Astrocyte of the spinal cord (primary cell): Measurements from ENCODE around the gene FOXN4.

Source experiments
- DNase-seq: peaks from one replicate; pipeline ENCODE4 v3.0.0; 2011; ENCODE audit warnings: low read depth, low spot score
- H3K4me3 ChIP-seq: 2 replicates; pipeline ENCODE4 v1.5.1; 2011; ENCODE audit warnings: low read depth, mild to moderate bottlenecking, low read length, moderate library complexity
- in situ Hi-C: cut with HindIII; loops from 2 replicates; pipeline ENCODE4 v1.10.0; 2017; ENCODE audit warnings: low sequenced_read_pairs
- TF ChIP-seq, protein P1 (sequence below): IDR thresholded peaks from 2 replicates; pipeline ENCODE4 v1.5.1; 2012; ENCODE audit warnings: low read depth, mild to moderate bottlenecking, low read length, inconsistent platforms

The FOXN4 gene, protein sequence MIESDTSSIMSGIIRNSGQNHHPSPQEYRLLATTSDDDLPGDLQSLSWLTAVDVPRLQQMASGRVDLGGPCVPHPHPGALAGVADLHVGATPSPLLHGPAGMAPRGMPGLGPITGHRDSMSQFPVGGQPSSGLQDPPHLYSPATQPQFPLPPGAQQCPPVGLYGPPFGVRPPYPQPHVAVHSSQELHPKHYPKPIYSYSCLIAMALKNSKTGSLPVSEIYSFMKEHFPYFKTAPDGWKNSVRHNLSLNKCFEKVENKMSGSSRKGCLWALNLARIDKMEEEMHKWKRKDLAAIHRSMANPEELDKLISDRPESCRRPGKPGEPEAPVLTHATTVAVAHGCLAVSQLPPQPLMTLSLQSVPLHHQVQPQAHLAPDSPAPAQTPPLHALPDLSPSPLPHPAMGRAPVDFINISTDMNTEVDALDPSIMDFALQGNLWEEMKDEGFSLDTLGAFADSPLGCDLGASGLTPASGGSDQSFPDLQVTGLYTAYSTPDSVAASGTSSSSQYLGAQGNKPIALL

DNA sequence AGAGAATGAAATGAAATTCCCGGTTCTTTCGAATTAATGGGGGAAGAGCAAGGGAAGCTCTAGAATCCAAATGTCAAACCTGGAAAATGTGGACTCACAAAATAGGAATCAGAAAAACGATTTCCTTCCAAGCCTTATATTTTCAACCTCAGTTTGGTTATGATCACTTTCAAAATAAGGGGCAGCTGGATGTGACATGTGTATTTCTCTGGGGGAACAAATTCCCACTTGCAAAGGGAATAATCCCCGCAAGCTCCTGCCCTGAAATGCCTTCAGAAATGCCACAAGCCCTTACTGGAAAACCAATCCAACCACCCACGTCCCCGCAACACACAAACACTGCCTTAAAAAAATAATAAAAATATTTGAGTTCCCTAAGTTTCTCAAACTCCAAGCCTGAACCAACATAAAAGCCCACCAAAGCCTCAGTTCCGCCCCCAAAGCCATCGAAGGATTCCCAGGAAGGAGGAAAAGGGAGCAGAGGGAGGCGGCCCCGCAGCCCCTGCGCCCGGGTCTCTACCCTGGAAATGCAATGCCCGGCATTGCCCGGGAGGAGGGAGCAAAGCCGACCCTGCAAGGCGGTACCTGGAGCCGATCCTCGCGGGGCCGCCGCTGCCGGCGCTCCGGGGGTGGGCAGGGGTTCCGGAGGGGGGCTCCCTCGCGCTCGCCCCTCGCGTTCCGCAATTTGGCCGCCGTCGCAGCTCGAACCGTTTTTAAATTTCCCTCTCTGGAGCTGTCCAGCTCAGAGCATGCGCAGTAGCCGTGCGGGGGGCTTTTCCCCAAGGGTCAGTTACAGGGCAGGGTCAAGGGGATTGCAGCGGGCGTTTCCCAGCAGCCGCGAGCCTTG is at the start of gene FOXN4:
Gene FOXN4, minus strand, starts transcription at position 751 of the 847 bp plus-strand sequence. CDS start 963 bp downstream, outside the sequence.
- TF ChIP-seq, protein P1, sequence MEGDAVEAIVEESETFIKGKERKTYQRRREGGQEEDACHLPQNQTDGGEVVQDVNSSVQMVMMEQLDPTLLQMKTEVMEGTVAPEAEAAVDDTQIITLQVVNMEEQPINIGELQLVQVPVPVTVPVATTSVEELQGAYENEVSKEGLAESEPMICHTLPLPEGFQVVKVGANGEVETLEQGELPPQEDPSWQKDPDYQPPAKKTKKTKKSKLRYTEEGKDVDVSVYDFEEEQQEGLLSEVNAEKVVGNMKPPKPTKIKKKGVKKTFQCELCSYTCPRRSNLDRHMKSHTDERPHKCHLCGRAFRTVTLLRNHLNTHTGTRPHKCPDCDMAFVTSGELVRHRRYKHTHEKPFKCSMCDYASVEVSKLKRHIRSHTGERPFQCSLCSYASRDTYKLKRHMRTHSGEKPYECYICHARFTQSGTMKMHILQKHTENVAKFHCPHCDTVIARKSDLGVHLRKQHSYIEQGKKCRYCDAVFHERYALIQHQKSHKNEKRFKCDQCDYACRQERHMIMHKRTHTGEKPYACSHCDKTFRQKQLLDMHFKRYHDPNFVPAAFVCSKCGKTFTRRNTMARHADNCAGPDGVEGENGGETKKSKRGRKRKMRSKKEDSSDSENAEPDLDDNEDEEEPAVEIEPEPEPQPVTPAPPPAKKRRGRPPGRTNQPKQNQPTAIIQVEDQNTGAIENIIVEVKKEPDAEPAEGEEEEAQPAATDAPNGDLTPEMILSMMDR = no peak
- in situ Hi-C loops = no loop called here
- DNase-seq = no peak
- no peak within 1 kb of the TSS for H3K4me3 ChIP-seq

DNA sequence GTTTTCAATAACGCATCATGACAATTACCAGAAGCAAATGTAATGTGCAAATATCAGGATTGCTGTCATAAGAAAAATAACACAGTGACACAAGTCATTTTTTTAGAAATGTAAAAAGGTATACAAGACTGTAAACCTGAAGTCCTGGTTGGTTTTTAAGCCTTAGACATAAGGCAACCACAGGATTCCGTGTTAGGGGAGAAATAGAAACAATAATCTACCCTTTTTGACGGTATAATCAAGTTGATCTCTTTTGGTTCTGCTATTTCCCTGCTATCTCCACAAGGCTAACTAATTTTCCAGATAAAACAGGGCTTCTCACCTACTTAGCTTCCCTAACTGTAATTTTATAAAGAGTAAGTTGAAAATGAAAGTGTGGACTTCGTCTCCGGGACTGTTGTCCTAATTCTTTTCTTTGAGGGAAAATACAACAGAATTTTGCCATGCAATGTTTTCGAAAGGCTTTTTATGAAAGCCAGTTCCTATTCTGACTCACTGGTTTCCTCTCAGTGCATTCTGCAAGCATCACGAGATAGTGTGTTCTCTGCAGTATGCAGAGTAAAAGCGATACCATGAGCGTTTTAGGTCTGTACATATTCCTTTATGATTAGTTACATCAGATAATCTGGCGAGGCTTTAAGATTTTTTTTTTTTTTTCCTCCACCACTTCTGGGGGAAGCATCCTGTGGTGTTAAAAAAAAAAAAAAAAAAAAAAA is 49.2 kb upstream of the FOXN4 start:
- in situ Hi-C loops = no loop called here
- TF ChIP-seq, protein P1 = no peak
- no peak overlapping the region for H3K4me3 ChIP-seq
- DNase-seq = no peak

GRCh38 chr12:109357032-109357431 is 47.9 kb upstream of the FOXN4 start:
- no peak overlapping the region for H3K4me3 ChIP-seq
- in situ Hi-C loops = no loop called here
- TF ChIP-seq, protein P1 = no peak
- DNase-seq = no peak

DNA sequence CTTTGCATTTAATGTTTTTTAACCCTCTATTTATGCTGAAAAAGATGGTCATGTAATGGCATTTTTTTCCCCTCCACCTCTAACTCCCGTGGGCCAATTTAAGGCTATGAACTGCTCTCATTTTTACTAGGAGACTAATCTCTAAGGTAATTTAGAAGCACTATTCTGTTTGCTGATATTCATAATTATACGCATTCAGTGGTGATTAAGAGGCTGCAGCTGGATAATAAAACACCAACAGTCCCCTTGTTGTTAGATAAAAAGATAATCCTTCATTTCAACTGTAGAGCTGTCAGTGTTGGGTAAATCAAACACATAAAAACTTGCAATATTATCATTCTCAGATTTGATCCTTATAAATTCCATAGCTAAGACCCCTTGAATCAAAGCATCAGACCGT is 47.5 kb upstream of the FOXN4 start:
- DNase-seq = no peak
- TF ChIP-seq, protein P1 = no peak
- in situ Hi-C loops = no loop called here
- H3K4me3 ChIP-seq = no peak overlapping the region

GRCh38 chr12:109352184-109352583 is 43.1 kb upstream of the FOXN4 start:
- no peak overlapping the region for H3K4me3 ChIP-seq
- in situ Hi-C loops = no loop called here
- DNase-seq = no peak
- TF ChIP-seq, protein P1 = no peak

DNA sequence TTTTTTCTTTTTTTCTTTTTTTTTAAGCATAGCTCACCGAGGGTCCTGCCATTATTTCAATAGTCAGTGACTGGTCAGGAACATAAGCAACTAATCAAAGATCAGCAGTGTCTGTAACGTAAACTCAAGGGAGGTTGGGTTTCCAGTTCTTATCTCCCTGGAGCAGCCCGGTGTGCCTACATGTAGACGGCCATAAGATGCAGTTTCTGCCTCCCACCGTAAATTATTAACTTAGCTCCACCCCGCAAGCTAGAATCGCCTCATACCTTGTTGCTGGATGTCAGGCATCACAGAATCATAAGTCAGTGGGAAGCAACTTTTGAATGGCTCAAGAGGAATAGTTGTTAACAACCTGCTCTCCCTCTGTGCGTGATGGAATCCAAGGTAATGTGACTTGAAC is 38.5 kb upstream of the FOXN4 start, which contains the start of gene MYO1H:
Gene MYO1H, plus strand, starts transcription at position 312 of the 400 bp plus-strand sequence. Its CDS starts 61 bp downstream, at position 373.
- in situ Hi-C loops = no loop called here

More for the DNA sequence above, 38.5 kb upstream of the FOXN4 start, which contains the start of gene MYO1H:
- TF ChIP-seq, protein P1 = no peak
- no peak within 1 kb of the TSS for H3K4me3 ChIP-seq
- DNase-seq = no peak
